SK-N-MC (cell line): Measurements from ENCODE around the gene ASCC3.

Source experiments
- EZH2 ChIP-seq: fragments of 200-600 bp; sonication (generic); IDR thresholded peaks from one replicate; pipeline ENCODE4 v1.6.1; 2017; ENCODE audit warnings: antibody characterized with exemption
- POLR2AphosphoS5 ChIP-seq: IDR thresholded peaks from 2 replicates; pipeline ENCODE4 v1.6.1; 2012; ENCODE audit warnings: mild to moderate bottlenecking, low read depth, low read length, borderline replicate concordance

GRCh38 chr6:100554228-100554627, 326.9 kb downstream of the ASCC3 start:
- no peak for TF ChIP-seq EZH2
- TF ChIP-seq POLR2AphosphoS5, result no peak
